Astrocyte of the cerebellum (primary cell): ENCODE data around the gene GRM6.

Source experiments
- DNase-seq: peaks from one replicate; pipeline ENCODE4 v3.0.0-alpha.2; 2011; ENCODE audit warnings: low read depth
- H3K4me3 ChIP-seq: 2 replicates; pipeline ENCODE4 v1.5.1; 2011; ENCODE audit warnings: mild to moderate bottlenecking, low read depth, low read length, moderate library complexity
- in situ Hi-C: cut with HindIII; loops from 2 replicates; pipeline ENCODE4 v1.10.0; 2017; ENCODE audit warnings: low sequenced_read_pairs
- TF ChIP-seq, protein P1 (sequence below): IDR thresholded peaks from 2 replicates; pipeline ENCODE4 v1.5.1; 2012; ENCODE audit warnings: low read length, low read depth, moderate library complexity, mild to moderate bottlenecking; ENCODE audit errors: missing control alignments

GRM6 gene

DNA sequence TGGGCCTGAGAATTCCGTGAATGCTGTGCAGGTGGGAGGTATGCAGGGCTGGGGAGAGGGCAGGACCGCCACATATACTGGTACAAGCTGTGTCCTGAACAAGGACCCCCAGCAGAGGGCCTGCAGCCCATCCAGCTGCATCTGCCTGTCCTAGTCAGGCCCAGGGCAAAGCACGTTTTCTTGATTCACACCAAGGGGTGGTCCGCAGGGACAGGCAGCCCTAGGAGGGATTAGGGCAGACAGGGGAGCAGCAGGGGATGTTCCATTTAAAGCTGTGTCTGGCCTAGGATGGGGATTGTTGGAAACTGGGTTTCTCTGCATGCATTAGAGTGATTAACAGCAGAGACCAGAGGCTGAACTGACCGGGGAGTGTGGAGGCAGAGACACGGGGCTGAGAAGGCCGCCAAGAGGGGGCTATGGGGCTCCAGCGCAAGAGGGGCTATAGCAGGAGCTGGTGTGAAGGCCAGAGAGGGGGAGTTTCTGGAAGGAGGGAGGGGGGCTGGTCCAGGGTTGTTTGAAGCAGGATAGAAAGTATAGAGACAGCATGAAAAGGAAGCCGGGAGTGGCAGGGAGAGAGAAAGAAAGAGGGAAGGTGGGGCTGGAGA, 2.7 kb downstream of the GRM6 start:
- TF ChIP-seq, protein P1, sequence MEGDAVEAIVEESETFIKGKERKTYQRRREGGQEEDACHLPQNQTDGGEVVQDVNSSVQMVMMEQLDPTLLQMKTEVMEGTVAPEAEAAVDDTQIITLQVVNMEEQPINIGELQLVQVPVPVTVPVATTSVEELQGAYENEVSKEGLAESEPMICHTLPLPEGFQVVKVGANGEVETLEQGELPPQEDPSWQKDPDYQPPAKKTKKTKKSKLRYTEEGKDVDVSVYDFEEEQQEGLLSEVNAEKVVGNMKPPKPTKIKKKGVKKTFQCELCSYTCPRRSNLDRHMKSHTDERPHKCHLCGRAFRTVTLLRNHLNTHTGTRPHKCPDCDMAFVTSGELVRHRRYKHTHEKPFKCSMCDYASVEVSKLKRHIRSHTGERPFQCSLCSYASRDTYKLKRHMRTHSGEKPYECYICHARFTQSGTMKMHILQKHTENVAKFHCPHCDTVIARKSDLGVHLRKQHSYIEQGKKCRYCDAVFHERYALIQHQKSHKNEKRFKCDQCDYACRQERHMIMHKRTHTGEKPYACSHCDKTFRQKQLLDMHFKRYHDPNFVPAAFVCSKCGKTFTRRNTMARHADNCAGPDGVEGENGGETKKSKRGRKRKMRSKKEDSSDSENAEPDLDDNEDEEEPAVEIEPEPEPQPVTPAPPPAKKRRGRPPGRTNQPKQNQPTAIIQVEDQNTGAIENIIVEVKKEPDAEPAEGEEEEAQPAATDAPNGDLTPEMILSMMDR: no peak
- in situ Hi-C loops: no loop called here
- DNase-seq: no peak
- H3K4me3 ChIP-seq: no peak overlapping the region

GRCh38 chr5:178991190-178992145, 3.7 kb downstream of the GRM6 start:
- DNase-seq: no peak
- TF ChIP-seq, protein P1: no peak
- in situ Hi-C loops: no loop called here
- no peak overlapping the region for H3K4me3 ChIP-seq

DNA sequence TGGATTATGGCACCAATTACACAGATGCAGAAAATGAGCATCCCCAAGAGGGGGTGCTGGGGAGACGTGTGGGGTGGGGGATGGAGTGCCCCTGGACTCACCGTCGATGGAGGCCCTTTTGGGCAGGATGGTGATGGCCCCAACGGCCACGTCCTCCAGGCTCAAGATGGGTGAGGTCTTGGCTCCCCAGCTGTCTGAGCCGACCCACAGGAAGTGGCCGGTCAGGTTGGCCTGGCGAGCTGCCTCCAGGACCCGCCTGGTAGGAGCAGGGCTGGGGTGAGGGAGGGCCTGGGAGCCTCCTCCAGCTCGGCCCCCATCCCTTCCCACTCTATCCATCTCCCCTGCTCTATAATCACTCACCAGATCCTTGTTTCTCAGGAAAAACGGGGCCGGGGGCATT, 4.6 kb downstream of the GRM6 start:
- no peak for DNase-seq
- TF ChIP-seq, protein P1: no peak
- in situ Hi-C loops: no loop called here
- no peak overlapping the region for H3K4me3 ChIP-seq

GRCh38 chr5:178989311-178989710, 5.8 kb downstream of the GRM6 start:
- TF ChIP-seq, protein P1: no peak
- in situ Hi-C loops: no loop called here
- H3K4me3 ChIP-seq: no peak overlapping the region
- no peak for DNase-seq

DNA sequence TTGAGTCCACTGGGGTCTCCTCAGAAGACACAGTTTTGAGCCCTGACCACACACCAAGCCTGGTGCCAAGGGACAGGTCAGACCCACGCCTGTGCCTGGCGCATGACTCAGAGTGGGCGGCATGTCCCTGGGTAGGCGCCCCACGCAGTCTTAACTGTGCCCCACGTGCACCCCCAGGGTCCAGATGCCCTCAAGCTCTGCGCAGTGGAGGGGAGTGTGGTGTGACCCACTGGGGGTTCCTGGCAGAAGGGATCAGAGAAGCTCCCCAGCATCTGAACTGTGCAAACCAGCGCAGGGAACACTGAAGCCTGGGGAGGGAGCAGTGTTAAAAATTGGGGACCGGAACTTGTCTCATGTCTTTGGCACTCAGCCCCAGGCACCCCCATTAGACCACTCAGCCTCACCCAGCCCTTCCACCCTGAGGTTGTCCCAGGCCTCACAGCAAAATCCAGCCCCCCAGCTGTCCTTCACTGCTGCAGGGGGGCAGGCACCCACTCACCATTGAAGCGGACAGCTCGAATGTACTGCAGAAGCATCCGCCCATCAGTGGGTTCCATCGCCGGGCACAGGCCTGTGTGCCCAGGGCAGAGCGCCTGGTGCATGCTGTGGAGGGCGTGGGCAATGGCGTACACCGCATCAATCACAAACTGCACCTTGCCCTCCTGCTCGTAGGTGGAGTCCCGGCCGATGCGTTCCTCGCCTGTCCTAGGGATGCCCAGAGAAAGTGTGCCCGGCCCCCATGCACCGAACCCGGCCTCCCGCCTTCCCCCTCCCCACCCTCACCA, 6.5 kb downstream of the GRM6 start:
- no peak overlapping the region for H3K4me3 ChIP-seq
- in situ Hi-C loops: no loop called here
- no peak for DNase-seq
- TF ChIP-seq, protein P1: no peak

- TF ChIP-seq, protein P1: no peak
- no peak overlapping the region for H3K4me3 ChIP-seq
- in situ Hi-C loops: no loop called here
- DNase-seq: no peak
These were observed 8.7 kb downstream of the GRM6 start for GRCh38 chr5:178986326-178986960.
